Duodenal mucosa (tissue), 2 donors: ENCODE results near the gene ZFP64.
"Not testable (repeated sequence)": the region's sequence is repeated elsewhere in the genome, so short reads cannot be mapped to it uniquely, and the experiment has no call there.

Experiments used
- H3K27ac ChIP-seq: one replicate; pipeline ENCODE4 v1.7.0; 2013; ENCODE audit warnings: low read depth, low read length
- H3K27me3 ChIP-seq, 2 donors: one replicate each; pipeline ENCODE4 v1.7.0; 2013; ENCODE audit warnings: low read length in 2 of 2, control low read depth in 1 of 2; ENCODE audit not compliant: insufficient read depth in 2 of 2, control insufficient read depth in 1 of 2
- H3K36me3 ChIP-seq, 2 donors: one replicate each; pipeline ENCODE4 v1.7.0; 2013; ENCODE audit warnings: low read length in 2 of 2, control low read depth in 1 of 2; ENCODE audit not compliant: insufficient read depth in 2 of 2, control insufficient read depth in 1 of 2
- H3K4me1 ChIP-seq, 2 donors: one replicate each; pipeline ENCODE4 v1.7.0; 2013; ENCODE audit warnings: low read length in 2 of 2, control low read depth in 1 of 2; ENCODE audit not compliant: insufficient read depth in 2 of 2, control insufficient read depth in 1 of 2
- H3K4me3 ChIP-seq, 2 donors: one replicate each; pipeline ENCODE4 v1.7.0; 2013; ENCODE audit warnings: low read length in 2 of 2, low read depth in 1 of 2
- H3K9ac ChIP-seq, 2 donors: one replicate each; pipeline ENCODE4 v1.7.0; 2013; ENCODE audit warnings: low read length in 2 of 2, low read depth in 1 of 2
- H3K9me3 ChIP-seq, 2 donors: one replicate each; pipeline ENCODE4 v1.7.0; 2013; ENCODE audit warnings: low read length in 2 of 2, control low read depth in 1 of 2; ENCODE audit not compliant: control insufficient read depth in 1 of 2

The ZFP64 gene

GRCh38 chr20:52224920-52225319 is 33.3 kb upstream of the ZFP64 start:
- Histone ChIP-seq H3K9ac (no peak overlapping the region), H3K27me3 (no peaks in the 10 kb centered on the region), H3K4me1 (peaks cover under 1 to 12% of the 10 kb centered on the region in 2 donors), H3K27ac (no peak overlapping the region), H3K4me3 (no peak overlapping the region), H3K36me3 (no peaks in the 10 kb centered on the region), H3K9me3 (peaks cover 8 to 15% of the 10 kb centered on the region in 2 donors)

GRCh38 chr20:52221362-52221761 is 29.8 kb upstream of the ZFP64 start:
- H3K4me1 ChIP-seq, H3K27ac ChIP-seq, H3K9ac ChIP-seq, H3K4me3 ChIP-seq, H3K27me3 ChIP-seq, H3K36me3 ChIP-seq: not testable (repeated sequence)
- H3K9me3 ChIP-seq: peaks cover 8 to 15% of the 10 kb centered on the region in 2 donors

DNA sequence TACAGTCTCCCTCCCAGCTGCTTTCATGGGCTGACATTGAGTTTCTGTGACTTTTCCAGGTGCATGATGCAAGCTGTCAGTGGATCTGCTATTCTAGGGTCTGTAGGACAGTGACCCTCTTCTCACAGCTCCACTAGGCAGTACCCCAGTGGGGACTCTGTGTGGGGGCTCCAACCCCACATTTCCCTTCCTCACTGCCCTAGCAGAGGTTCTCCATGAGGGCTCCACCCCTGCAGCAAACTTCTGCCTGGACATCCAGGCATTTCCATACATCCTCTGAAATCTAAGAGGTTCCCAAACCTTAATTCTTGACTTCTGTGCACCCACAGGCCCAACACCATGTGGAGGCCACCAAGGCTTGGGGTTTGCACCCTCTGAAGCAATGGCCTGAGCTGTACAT is 29.3 kb upstream of the ZFP64 start:
- not testable (repeated sequence) for H3K4me1 ChIP-seq, H3K36me3 ChIP-seq, H3K27ac ChIP-seq, H3K9ac ChIP-seq, H3K4me3 ChIP-seq, H3K27me3 ChIP-seq
- H3K9me3 ChIP-seq: peaks cover 8 to 15% of the 10 kb centered on the region in 2 donors

DNA sequence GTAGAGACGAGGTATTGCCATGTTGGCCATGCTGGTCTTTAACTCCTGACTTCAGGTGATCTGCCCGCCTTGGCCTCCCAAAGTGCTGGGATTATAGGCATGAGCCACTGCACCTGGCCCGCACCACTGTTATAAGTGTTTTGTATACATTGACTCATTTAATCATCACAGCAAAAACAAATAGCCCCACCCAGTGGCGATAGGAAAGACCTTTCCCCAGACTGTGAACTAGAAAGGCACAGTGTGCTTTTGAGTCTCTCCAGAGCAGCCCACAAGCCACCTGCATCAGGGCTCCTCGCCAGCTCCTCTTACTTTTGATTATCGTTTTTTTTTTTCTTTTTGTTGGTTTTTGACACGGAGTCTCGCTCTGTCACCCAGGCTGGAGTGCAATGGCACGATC is 27.9 kb upstream of the ZFP64 start:
- Histone ChIP-seq H3K9ac (no peak overlapping the region), H3K36me3 (no peaks in the 10 kb centered on the region), H3K4me3 (no peak overlapping the region), H3K27ac (no peak overlapping the region), H3K27me3 (no peaks in the 10 kb centered on the region), H3K4me1 (no peaks in the 10 kb centered on the region), H3K9me3 (peaks cover 8 to 15% of the 10 kb centered on the region in 2 donors)

DNA sequence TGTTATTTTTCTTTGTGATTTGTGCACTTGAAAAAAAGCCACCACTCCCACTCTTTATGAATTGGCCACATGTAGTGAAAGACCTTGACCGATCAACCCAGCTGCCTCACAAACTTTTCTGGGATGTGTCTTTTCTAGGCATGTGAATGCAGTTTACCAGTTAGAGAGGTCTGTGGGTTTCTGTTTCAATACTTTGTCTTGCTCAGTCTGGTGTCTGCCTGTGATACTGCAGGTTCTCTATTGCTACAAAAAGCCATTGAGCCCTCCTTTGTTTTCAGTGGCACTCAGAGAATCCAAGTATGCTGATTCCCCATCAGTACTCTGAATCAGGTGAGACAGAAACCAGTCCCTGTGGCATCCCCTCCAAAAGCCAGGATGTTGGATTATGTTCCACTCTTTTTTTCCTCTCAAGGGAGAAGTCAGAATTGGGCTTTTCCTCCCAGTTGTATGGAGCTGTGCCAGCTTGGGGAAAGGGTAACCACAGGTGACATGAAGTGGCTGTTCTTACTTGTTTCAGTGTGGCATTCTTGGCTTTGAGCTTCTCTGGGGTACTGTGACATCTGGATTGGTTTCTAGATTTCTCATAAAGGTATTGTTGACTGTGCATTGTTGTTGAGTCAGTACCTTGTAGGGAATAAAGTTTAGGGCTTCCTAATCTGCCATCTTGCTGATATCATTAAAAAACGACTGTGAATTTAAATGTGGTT is 26.3 kb upstream of the ZFP64 start:
- H3K9me3 ChIP-seq: peaks cover 8 to 22% of the 10 kb centered on the region in 2 donors
- no peaks in the 10 kb centered on the region for H3K4me1 ChIP-seq
- H3K4me3 ChIP-seq: no peak overlapping the region
- H3K27me3 ChIP-seq: no peaks in the 10 kb centered on the region
- no peak overlapping the region for H3K9ac ChIP-seq
- no peaks in the 10 kb centered on the region for H3K36me3 ChIP-seq
- no peak overlapping the region for H3K27ac ChIP-seq

GRCh38 chr20:52213995-52214394 is 22.4 kb upstream of the ZFP64 start:
- H3K27ac ChIP-seq: no peak overlapping the region
- H3K9ac ChIP-seq: no peak overlapping the region
- H3K36me3 ChIP-seq: no peaks in the 10 kb centered on the region
- H3K4me3 ChIP-seq: no peak overlapping the region
- H3K27me3 ChIP-seq: no peaks in the 10 kb centered on the region
- H3K9me3 ChIP-seq: peaks cover 0 to 6% of the 10 kb centered on the region in 2 donors
- H3K4me1 ChIP-seq: no peaks in the 10 kb centered on the region

DNA sequence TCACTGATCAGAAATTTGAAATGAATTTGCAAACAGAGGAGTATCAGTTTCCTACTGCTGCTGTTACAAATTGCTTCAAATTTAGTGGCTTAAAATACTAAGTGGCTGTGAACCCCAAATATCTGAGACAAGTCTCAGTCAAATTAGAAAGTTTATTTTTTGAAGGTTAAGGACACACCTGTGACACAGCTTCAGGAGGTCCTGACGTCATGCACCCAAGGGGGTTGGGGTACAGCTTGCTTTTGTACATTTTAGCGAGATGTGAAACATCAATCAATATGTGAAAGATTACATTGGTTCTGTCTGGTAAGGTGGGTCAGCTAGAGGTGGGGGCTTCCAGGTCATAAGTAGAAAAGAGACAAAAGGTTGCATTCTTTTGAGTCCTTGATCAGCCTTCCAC is 21.4 kb upstream of the ZFP64 start:
- Histone ChIP-seq H3K27me3 (no peaks in the 10 kb centered on the region), H3K27ac (no peak overlapping the region), H3K36me3 (no peaks in the 10 kb centered on the region), H3K9me3 (peaks cover 0 to 6% of the 10 kb centered on the region in 2 donors), H3K4me3 (no peak overlapping the region), H3K4me1 (no peaks in the 10 kb centered on the region), H3K9ac (no peak overlapping the region)

GRCh38 chr20:52210037-52210990 is 18.7 kb upstream of the ZFP64 start:
- peaks cover 0 to 6% of the 10 kb centered on the region in 2 donors for H3K9me3 ChIP-seq
- no peak overlapping the region for H3K4me3 ChIP-seq
- H3K27ac ChIP-seq: no peak overlapping the region
- H3K27me3 ChIP-seq: no peaks in the 10 kb centered on the region
- no peak overlapping the region for H3K9ac ChIP-seq
- no peaks in the 10 kb centered on the region for H3K36me3 ChIP-seq
- no peaks in the 10 kb centered on the region for H3K4me1 ChIP-seq

GRCh38 chr20:52209154-52209571 is 17.6 kb upstream of the ZFP64 start:
- Histone ChIP-seq H3K9ac (no peak overlapping the region), H3K9me3 (peaks cover 0 to 6% of the 10 kb centered on the region in 2 donors), H3K4me1 (no peaks in the 10 kb centered on the region), H3K36me3 (no peaks in the 10 kb centered on the region), H3K27ac (no peak overlapping the region), H3K4me3 (no peak overlapping the region), H3K27me3 (no peaks in the 10 kb centered on the region)
